Activated naive CD4-positive, alpha-beta T cell treated with anti-CD3 and anti-CD28 coated beads, Interleukin-2, amount 50 U/mL, for 16 hours (primary cell): ENCODE data around the gene SYF2.
"Not testable (repeated sequence)": the region's sequence is repeated elsewhere in the genome, so short reads cannot be mapped to it uniquely, and the experiment has no call there.

ENCODE experiments used
- DNase-seq: peaks from one replicate; pipeline ENCODE4 v3.0.0-alpha.2; 2020

The SYF2 gene

GRCh38 chr1:25232027-25232865 lies at the start of gene SYF2:
Gene SYF2 (minus strand): TSS chr1:25232502. CDS start chr1:25232467, 35 bp downstream.
- DNase-seq: peak; percentile 91

DNA sequence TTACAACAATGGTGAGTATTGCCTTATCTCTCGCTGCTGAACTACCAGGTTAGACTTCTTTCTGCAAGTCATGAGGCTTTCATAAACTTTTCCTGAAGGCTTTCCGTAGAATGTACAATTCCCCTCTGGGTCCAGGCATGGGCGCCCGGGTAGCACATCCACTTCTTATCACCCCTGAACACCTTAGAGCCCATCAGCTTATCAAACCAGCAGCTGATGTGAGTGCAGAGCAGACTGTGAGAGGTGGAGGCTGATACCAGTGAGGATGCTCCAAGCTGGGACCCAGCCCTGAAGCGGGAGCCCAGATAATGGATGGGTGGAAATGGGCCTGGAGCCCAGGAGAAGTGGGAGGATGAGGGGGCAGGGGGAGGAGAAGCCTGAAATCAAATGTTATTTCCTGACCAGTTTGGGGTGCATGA lies 47.4 kb upstream of the SYF2 start:
- DNase-seq: not testable (repeated sequence)

- not testable (repeated sequence) for DNase-seq
Measured at GRCh38 chr1:25278790-25279189, 46.5 kb upstream of the SYF2 start.

DNA sequence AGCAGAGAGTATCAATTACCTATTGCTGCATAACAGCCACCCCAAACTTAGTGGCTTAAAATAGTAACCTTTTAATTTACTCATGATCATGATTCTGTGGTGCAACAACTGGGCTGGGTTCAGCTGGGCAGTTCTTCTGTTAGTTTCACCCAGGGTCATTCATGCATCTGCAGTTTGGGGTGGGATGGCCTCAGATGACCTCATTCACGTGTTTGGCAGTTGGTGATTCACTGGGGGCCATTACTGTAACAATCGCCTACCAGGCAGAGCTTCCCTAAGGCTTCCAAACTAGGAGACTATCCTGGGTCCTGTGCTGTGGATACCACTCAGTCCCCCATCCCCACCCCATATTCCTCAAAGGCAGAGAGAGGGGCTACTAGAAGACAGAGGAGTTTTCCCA lies 46.1 kb upstream of the SYF2 start:
- DNase-seq: not testable (repeated sequence)

- DNase-seq: not testable (repeated sequence)
Measured at GRCh38 chr1:25277295-25277694, 45.0 kb upstream of the SYF2 start.

- DNase-seq: not testable (repeated sequence)
Measured at GRCh38 chr1:25275648-25276047, 43.3 kb upstream of the SYF2 start.

DNA sequence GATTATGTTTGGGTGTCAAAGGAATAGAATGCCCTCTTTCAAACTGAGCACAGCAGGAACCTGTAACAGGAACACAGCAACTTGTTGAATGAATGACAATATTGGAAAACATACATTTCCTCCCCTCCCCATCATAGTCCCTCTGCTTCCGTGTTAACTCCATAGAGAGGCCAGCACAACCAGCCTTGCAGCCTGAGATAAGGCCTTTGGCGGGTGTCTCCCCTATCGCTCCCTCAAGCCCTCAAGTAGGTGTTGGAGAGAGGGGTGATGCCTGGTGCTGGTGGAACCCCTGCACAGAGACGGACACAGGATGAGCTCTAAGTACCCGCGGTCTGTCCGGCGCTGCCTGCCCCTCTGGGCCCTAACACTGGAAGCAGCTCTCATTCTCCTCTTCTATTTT lies 39.9 kb upstream of the SYF2 start, which contains the start of gene RHD:
Gene RHD (plus strand): TSS at position 272 of the 400 bp plus-strand sequence. CDS start 39 bp downstream, at position 311.
- DNase-seq: not testable (repeated sequence)

DNA sequence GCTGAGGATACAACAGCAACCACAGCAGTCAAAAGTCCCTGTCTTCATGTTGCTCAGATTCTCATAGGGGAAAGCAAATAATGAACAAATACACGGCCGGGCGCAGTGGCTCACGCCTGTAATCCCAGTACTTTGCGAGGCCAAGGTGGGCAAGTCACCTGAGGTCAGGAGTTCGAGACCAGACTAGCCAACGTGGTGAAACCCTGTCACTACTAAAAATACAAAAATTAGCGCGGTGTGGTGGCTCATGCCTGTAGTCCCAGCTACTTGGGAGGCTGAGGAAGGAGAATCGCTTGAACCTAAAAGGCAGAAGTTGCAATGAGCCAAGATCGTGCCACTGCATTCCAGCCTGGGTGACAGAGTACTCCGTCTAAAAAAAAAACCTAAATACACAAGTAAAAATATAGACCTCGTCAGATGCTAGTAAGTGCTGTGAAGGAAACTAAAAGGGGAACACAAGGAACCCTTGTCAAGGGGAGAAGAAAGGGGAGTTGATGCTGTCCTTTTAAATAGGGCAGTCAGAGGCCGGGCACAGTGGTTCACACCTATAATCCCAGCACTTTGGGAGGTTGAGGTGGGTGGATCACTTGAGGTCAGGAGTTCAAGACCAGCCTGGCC lies 36.0 kb upstream of the SYF2 start:
- DNase-seq: not testable (repeated sequence)

DNA sequence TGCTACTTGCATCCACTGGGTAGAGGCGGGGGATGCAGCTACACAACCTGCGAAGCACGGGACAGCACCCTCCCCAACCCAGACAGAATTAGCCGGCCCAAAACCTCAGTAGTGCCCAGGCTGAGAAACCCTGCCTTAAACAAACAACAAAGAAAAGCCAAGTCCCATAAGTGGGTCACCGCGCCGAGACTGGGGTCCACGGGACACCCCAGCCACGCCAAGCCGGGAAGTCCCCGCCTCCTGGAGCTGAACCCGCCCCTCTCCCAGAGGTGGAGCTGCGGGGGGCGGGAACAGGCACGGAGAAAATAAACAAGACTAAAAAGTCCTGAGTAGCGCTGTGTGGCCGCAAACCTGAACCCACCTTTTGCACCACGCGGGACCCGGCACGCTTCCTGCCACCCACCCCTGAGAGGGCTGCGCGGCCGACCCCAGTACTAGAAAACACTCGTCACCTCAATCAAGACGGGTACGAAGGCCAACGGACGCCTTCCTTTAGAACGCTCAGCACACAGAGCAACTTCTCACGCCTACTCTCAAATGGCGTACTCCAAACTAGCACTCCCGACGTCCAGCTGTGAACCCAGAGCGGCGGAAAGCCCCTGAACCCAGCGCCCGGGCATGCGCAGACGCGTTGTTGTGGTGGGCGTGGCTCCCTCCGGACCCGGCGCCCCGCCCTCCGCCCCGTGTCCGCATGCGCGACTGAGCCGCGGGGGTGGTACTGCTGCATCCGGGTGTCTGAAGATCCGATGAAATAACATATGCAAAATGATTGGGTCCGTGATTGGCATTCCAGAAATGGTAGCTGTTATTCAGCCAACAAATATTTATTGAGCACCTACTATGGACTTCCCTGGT lies 35.2 kb upstream of the SYF2 start:
- peak; percentile 83 for DNase-seq

DNA sequence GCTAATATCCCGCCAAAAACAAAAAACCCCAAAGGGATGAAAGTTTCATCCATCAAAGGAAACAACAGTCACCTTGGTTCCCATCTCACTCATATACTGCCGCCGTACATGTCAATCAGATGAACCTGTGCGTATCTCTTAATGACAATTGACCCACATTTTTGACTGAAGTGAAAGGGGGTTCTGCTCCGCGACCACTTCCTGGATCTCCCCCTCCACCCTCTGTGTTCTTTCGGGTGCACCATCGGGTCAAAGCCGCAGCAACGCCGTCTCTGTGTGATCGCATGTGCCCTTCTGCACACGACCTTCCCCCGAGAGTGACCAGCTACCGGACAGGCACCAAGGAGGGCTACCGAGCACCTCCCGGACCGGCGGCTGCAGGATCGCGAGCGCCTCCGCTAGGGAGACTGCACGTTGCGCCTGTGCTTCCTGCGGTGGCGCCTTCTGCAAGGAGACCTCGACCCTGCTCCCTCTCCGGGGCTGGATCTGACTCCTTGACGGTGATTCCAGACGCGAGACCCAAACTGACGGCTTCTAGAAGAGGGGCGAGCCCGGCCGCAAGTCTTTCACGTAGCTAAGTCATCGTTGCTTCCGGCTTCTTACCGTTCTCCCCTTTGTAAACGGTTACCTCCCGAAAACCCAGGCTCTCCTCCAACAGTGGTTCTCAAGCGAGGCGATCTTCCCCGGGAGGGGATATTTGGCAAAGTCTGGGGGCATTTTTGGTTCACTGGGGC lies 34.4 kb upstream of the SYF2 start:
- not testable (repeated sequence) for DNase-seq

GRCh38 chr1:25260336-25260735 lies 28.0 kb upstream of the SYF2 start:
- not testable (repeated sequence) for DNase-seq

- not testable (repeated sequence) for DNase-seq
Measured at GRCh38 chr1:25259813-25260212, 27.5 kb upstream of the SYF2 start.

- DNase-seq: no peak
Measured at GRCh38 chr1:25257196-25257595, 24.9 kb upstream of the SYF2 start.

DNA sequence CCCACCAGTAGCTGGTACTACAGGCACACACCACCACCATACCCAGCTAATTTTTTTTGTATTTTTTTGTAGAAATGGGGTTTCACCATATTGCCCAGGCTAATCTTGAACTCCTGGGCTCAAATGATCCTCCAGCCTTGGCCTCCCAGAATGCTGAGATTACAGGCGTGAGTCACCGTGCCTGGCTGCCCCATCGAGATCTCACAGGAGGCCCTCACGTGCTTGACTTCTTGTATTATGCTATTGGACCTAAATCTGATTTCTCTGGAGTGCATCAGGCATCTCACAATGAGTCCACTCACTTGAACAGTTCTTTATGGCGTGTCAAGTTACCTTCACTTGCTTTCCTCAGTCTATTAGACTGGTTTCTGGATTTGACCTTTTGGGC lies 24.3 kb upstream of the SYF2 start:
- no peak for DNase-seq

DNA sequence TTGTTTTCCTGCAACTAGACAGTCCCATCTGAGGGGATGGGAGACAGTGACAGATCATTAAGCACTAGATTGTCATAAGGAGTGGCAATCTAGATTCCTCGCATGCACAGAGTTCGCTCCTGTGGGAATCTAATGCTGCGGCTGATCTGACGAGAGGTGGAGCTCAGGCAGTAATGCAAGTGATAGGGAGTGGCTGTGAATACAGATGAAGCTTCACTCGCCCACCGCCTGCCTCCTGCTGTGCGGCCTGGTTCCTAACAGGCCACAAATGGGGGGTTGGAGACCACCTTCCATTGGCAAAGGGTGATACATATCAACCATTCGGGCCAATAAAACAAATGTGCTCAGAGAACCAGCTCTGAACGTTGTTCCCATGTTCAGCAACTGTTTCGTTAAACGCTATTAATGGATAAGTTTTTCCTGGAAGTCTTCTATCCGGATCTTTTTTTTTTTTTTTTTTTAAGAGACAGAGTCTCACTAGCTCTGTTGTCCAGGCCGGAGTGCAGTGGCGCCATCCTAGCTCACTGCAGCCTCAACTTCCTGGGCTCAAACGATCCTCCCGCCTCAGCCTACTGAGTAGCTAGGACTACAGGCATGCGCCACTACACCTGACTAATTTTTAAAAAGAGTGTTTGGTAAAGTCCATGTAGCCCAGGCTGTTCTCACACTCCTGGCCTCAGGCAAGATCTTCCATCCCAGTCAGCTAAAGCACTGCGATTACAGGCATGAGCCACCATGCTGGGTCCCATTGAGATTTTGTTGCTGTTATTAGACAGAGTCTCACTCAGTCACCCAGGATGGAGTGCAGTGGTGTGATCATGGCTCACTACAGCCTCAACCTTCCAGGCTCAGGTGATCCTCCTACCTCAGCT lies 23.6 kb upstream of the SYF2 start:
- no peak for DNase-seq

- no peak for DNase-seq
Measured at GRCh38 chr1:25253911-25254310, 21.6 kb upstream of the SYF2 start.

GRCh38 chr1:25247829-25248754 lies 15.8 kb upstream of the SYF2 start:
- no peak for DNase-seq

DNA sequence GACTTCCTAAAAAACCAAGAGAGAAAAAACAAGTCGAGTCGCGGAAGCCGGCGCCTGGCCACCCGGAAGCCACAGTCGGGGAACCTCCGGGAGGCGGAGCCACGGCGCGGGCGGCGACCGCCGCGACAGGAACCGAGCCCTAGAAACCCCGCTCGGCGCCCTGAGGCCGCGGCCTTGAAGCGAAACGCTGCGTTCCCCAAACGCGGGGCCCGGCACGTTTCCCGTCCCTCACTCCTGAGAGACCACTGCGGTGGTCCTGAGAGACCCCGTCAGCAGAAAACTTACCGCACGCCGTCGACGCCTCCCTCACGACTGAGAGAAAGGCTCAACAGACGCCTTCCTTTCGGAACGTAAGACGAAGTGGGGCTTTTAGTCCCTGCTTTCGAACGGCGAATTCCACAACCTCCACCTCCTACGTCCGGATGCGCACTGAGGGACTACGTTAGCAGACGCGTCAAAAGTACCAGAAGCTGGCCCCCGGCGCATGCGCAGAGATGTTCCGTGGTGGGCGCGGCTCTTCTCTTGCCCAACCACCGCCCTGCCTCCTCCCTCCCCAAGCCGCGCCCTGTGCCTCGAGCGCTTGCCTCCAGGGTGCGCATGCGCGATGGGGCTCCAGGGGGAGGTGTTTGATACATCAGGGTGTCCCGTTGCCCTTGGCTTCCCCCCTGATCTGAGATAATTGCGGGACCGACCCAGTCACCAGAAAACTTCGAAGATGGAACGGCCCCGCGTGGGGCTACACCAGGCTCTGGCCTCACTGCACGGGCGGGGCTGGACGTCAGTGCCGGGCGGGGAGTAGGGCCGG lies 14.9 kb upstream of the SYF2 start, which contains the start of gene RSRP1:
Gene RSRP1 (minus strand): TSS at position 431 of the 805 bp plus-strand sequence. CDS start 491 bp downstream, outside the sequence.
- DNase-seq: peak; percentile 100

DNA sequence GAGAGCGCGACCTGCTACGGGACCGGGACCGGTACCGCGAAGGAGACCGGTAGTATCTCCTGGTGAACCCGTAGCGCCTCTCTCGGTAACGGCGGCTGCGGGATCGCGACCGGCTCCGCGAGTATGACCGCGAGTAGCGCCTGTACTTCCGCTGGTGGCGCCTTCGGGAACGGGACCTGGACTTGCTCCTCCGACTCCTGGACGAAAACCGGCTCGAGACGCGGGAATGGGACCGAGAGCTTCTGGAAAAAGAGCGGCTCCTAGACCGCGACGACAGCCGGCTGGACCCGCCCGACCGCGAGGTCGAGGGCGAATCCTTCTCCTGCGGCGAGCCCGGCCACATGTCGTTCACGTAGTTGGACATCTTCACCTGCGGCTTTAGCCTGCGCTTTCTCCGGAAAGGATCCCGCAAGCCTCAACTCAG lies 14.3 kb upstream of the SYF2 start:
- DNase-seq: peak; percentile 31
